Measurements from ENCODE around the gene BHMT2.

DNA sequence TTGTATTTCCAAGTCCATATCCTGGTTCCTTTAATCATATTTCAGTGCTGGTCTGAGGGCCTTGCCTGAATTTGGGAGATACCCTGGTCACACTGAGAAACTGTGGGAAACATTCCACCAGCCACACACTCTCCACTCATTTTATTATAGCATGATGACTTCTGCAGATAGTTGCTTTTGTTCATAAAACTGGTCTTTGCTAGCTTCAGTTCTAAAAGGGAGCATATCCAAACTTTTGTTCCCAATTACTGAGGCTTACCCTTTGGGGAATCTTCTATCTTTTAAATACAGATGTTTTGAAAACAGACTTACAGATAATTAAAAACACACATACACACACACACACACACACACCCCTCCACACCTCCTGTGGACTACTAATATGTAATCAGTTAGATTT, 21.1 kb upstream of the BHMT2 start:
- TF ChIP-seq, protein P1, sequence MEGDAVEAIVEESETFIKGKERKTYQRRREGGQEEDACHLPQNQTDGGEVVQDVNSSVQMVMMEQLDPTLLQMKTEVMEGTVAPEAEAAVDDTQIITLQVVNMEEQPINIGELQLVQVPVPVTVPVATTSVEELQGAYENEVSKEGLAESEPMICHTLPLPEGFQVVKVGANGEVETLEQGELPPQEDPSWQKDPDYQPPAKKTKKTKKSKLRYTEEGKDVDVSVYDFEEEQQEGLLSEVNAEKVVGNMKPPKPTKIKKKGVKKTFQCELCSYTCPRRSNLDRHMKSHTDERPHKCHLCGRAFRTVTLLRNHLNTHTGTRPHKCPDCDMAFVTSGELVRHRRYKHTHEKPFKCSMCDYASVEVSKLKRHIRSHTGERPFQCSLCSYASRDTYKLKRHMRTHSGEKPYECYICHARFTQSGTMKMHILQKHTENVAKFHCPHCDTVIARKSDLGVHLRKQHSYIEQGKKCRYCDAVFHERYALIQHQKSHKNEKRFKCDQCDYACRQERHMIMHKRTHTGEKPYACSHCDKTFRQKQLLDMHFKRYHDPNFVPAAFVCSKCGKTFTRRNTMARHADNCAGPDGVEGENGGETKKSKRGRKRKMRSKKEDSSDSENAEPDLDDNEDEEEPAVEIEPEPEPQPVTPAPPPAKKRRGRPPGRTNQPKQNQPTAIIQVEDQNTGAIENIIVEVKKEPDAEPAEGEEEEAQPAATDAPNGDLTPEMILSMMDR (IDR thresholded peaks at IDR 0.05 in 8 of 11, conservative IDR thresholded peaks at IDR 0.05 in 3 of 11): no peak
- TF ChIP-seq POLR2AphosphoS5 (IDR thresholded peaks at IDR 0.05): no peak
